ENCODE results near the gene CPA1.

CPA1 gene

GRCh38 chr7:130397051-130397757, 16.9 kb downstream of the CPA1 start:
- DNase-seq, result no peak

GRCh38 chr7:130397758-130398073, 17.4 kb downstream of the CPA1 start:
- DNase-seq, result no peak

- no peak for DNase-seq
Measured at GRCh38 chr7:130398526-130399090, 18.3 kb downstream of the CPA1 start.

GRCh38 chr7:130400120-130400572, 19.9 kb downstream of the CPA1 start:
- no peak for DNase-seq

GRCh38 chr7:130401101-130401500, 20.8 kb downstream of the CPA1 start:
- no peak for DNase-seq

GRCh38 chr7:130401578-130401977, 21.3 kb downstream of the CPA1 start:
- DNase-seq, result no peak

- DNase-seq, result no peak
Measured at GRCh38 chr7:130405003-130405402, 24.7 kb downstream of the CPA1 start.

- no peak for DNase-seq
Measured at GRCh38 chr7:130409067-130409711, 28.9 kb downstream of the CPA1 start.

- DNase-seq, result no peak
Measured at GRCh38 chr7:130409712-130410072, 29.4 kb downstream of the CPA1 start.

GRCh38 chr7:130410868-130411541, 30.7 kb downstream of the CPA1 start:
- no peak for DNase-seq

GRCh38 chr7:130413201-130413600, 32.9 kb downstream of the CPA1 start:
- no peak for DNase-seq

- DNase-seq, result no peak
Measured at GRCh38 chr7:130415006-130415405, 34.7 kb downstream of the CPA1 start.

GRCh38 chr7:130417213-130417612, 36.9 kb downstream of the CPA1 start:
- DNase-seq, result no peak

GRCh38 chr7:130418306-130418705, 38.0 kb downstream of the CPA1 start:
- DNase-seq, result no peak

- no peak for DNase-seq
Measured at GRCh38 chr7:130419658-130420057, 39.4 kb downstream of the CPA1 start.

GRCh38 chr7:130420943-130421578, 40.8 kb downstream of the CPA1 start:
- no peak for DNase-seq

- DNase-seq, result no peak
Measured at GRCh38 chr7:130421684-130422083, 41.4 kb downstream of the CPA1 start.

GRCh38 chr7:130423501-130424037, 43.3 kb downstream of the CPA1 start:
- DNase-seq, result no peak

- no peak for DNase-seq
Measured at GRCh38 chr7:130425796-130426195, 45.5 kb downstream of the CPA1 start.

GRCh38 chr7:130426564-130426963, 46.3 kb downstream of the CPA1 start:
- DNase-seq, result no peak

- no peak for DNase-seq
Measured at GRCh38 chr7:130429019-130429418, 48.7 kb downstream of the CPA1 start.

GRCh38 chr7:130430115-130430514, 49.8 kb downstream of the CPA1 start:
- DNase-seq, result no peak

All from activated naive CD4-positive, alpha-beta T cell (primary cell).